ENCODE measurements around the gene MTHFD1L. TPM values are rescaled to one million over a fixed set of nuclear protein-coding genes. Genes with fewer than 3 reads are reported as not detected.
"Not testable (repeated sequence)": the region's sequence is repeated elsewhere in the genome, so short reads cannot be mapped to it uniquely, and the experiment has no call there.

The MTHFD1L gene
- total RNA-seq = 100 to 1,000 TPM; 115 to 119 TPM

DNA sequence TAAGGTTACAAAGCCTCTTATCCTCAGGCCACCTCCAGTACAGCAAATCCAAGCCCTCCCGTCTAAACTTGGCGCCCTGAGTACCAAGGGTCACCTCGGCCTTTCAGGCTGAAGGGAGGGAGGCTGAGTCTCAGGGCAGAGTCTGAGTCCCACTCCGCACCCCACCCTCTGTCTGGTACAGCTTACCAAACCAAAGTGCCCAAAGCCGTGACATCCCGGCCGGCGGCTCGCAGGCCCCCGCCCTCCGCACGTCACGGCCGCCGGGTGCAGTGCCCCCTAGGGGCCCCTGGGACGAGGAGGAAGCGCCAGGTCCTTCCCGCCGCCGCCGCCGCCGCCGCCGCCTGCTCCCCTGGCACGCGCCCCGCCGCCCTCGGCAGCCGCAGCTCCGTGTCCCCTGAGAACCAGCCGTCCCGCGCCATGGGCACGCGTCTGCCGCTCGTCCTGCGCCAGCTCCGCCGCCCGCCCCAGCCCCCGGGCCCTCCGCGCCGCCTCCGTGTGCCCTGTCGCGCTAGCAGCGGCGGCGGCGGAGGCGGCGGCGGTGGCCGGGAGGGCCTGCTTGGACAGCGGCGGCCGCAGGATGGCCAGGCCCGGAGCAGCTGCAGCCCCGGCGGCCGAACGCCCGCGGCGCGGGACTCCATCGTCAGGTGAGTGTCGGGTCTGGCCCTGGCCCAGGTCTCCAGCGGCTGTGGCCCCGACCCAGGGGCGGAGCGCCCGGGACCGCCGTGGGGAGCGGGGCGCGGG, at the start of gene MTHFD1L:
TSS of gene MTHFD1L (plus strand) at position 297 of the 741 bp plus-strand sequence. CDS start at position 418, 121 bp downstream.
- ChIA-PET POLR2A (interaction anchor here (0.8 to 1.4 kb wide), 3 partner anchors 9 to 447 kb away, joined by 3 to 4 read pairs (median 3); no protein-coding TSS in a partner anchor), CTCF (interaction anchor here (0.5 to 3.1 kb wide), 14 partner anchors 15 to 722 kb away, joined by 3 to 15 read pairs (median 3); no protein-coding TSS in a partner anchor)
- H3K9me3 Mint-ChIP-seq = no peaks in the 10 kb centered on the region
- intact Hi-C loops (cut with micrococcal nuclease) = loop anchor here (1.0 to 10.0 kb wide), 4 partner anchors 52 to 589 kb away; partner anchors contain the start of genes PLEKHG1 and RMND1
- peak within 1 kb of the TSS; percentile 92 for H3K4me3 Mint-ChIP-seq
- peak; percentile 84 for DNase-seq
- H3K27ac Mint-ChIP-seq = peak within 1 kb of the TSS; percentile 91
- peaks cover 3% of the 10 kb centered on the region for H3K36me3 Mint-ChIP-seq
- peaks cover 22% of the 10 kb centered on the region for H3K4me1 Mint-ChIP-seq (ENCODE audit: low read depth)
- H3K27me3 Mint-ChIP-seq = peaks cover 13% of the 10 kb centered on the region

DNA sequence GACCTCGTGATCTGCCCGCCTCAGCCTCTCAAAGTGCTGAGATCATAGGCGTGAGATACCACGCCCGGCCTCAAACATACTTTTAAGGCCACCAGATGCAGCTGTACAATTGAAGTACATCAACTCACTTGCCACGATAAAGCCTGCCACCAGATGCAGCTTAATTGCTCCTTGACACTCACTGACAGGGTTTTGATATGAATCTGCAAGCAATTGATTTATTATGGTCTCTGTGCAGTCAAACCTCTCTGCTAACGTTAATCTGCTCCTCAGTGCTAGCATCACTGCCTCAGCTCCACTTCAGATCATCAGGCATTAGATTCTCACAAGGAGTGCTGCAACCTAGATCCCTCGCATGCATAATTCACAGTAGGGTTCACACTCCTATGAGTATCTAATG, 48.9 kb upstream of the MTHFD1L start:
- not testable (repeated sequence) for DNase-seq, H3K27me3 Mint-ChIP-seq, H3K36me3 Mint-ChIP-seq, H3K4me3 Mint-ChIP-seq, H3K27ac Mint-ChIP-seq, H3K9me3 Mint-ChIP-seq
- ChIA-PET POLR2A (interaction anchor here (1.0 kb wide), 1 partner anchor 47 kb away, joined by 3 read pairs; no protein-coding TSS in a partner anchor), CTCF (interaction anchor here (0.8 to 4.3 kb wide), 15 partner anchors 9 to 746 kb away, joined by 3 to 99 read pairs (median 5); no protein-coding TSS in a partner anchor)
- H3K4me1 Mint-ChIP-seq (ENCODE audit: low read depth) = peaks cover 27% of the 10 kb centered on the region
- intact Hi-C loops (cut with micrococcal nuclease) = loop anchor here (5.0 to 10.0 kb wide), 3 partner anchors 419 to 812 kb away; no protein-coding TSS in a partner anchor

DNA sequence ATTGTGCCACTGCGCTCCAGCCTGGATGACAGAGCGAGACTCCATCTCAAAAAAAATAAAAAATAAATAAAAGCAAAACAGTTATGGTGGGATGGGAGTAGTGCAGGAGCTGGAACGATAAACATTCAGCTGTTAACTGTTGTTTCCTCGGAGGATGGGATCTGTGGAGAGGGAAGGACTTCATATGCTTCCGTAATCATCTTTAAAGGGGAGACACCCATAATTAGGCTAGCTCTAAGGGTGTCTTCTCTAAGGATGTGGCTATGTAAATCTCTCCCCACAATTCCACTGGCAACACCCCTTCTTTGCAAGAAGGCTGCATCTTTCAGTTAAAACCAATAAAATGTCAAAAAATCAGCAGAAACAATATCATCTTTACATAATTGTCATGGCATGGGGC, 42.6 kb upstream of the MTHFD1L start:
- no peak overlapping the region for H3K4me3 Mint-ChIP-seq
- H3K9me3 Mint-ChIP-seq = no peaks in the 10 kb centered on the region
- no peak for DNase-seq
- ChIA-PET POLR2A (no interaction called here), CTCF (no interaction called here)
- intact Hi-C loops (cut with micrococcal nuclease) = no loop called here
- H3K36me3 Mint-ChIP-seq = no peaks in the 10 kb centered on the region
- H3K4me1 Mint-ChIP-seq (ENCODE audit: low read depth) = no peaks in the 10 kb centered on the region
- no peak overlapping the region for H3K27ac Mint-ChIP-seq
- no peaks in the 10 kb centered on the region for H3K27me3 Mint-ChIP-seq

DNA sequence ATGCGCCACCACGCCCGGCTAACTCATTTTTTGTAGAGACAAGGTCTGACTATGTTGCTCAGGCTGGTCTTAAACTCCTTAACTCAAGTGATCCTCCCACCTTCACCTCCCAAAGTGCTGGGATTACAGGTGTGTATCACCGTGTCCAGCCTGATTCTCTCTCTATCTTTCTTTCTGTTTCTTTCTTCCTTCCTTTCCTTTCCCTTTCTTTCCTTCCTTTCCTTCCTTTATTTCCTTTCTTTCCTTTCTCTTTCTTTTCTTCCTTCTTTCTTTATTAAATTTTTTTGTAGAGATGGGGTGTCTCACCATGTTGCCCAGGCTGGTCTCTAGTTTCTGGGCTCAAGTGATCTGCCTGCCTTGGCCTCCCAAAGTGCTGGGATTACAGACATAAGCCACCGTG, 38.7 kb upstream of the MTHFD1L start:
- H3K4me3 Mint-ChIP-seq = no peak overlapping the region
- H3K27me3 Mint-ChIP-seq = no peaks in the 10 kb centered on the region

DNA sequence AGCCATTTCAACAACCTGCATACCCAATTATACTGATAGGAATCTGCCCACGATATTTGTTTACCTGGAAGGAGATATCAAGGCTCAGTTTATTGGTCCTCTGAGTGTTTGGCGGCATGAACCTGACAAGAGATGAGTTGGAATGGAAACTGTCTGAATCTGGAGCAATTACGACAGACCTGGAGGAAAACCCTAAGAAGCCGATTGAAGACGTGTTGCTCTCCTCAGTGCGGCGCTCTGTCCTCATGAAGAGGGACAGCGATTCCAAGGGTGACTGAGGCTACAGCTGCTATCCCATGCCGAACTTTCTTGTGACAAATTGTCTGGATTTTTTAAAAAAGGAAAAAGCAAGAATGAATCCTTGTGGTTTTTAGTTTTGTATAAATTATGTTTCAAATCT, 37.4 kb upstream of the MTHFD1L start:
- intact Hi-C loops (cut with micrococcal nuclease) = not testable (repeated sequence)

More for the DNA sequence above, 38.7 kb upstream of the MTHFD1L start:
- intact Hi-C loops (cut with micrococcal nuclease) = no loop called here
- ChIA-PET CTCF (no interaction called here), POLR2A (no interaction called here)
- Mint-ChIP-seq H3K9me3 (no peaks in the 10 kb centered on the region), H3K4me1 (ENCODE audit: low read depth) (no peaks in the 10 kb centered on the region), H3K27ac (no peak overlapping the region), H3K36me3 (no peaks in the 10 kb centered on the region)
- no peak for DNase-seq

DNA sequence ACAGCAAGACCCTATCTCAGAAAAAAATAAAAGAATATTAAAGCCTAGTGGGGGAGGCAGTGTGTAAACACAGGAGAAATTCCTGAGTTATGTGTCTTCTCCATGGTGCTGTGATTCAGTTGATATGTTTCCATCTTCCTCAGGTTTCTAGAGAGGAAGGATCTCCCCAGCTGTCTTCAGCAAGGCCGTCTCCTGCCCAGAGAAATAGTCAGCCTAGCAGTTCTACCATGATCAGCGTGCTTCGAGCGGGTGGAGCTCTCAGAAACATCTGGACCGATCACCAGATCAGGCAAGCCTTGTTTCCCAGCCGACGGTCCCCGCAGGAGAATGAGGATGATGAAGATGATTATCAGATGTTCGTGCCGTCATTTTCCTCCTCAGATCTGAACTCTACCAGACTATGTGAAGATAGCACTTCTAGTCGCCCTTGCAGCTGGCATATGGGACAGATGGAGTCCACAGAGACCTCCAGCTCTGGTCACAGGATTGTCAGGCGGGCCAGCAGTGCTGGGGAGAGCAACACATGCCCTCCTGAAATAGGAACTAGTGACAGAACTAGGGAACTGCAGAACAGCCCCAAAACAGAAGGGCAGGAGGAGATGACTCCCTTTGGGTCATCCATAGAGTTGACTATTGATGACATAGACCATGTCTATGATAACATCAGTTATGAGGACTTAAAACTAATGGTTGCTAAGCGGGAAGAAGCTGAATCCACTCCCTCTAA, 34.9 kb upstream of the MTHFD1L start:
- no peaks in the 10 kb centered on the region for H3K36me3 Mint-ChIP-seq
- H3K27ac Mint-ChIP-seq = no peak overlapping the region
- DNase-seq = no peak
- ChIA-PET CTCF (interaction anchor here (0.9 to 2.1 kb wide), 4 partner anchors 13 to 184 kb away, joined by 3 to 5 read pairs (median 5); no protein-coding TSS in a partner anchor), POLR2A (no interaction called here)
- H3K9me3 Mint-ChIP-seq = no peaks in the 10 kb centered on the region
- intact Hi-C loops (cut with micrococcal nuclease) = no loop called here
- H3K4me3 Mint-ChIP-seq = no peak overlapping the region
- no peaks in the 10 kb centered on the region for H3K27me3 Mint-ChIP-seq
- no peaks in the 10 kb centered on the region for H3K4me1 Mint-ChIP-seq (ENCODE audit: low read depth)

More for the DNA sequence above, 37.4 kb upstream of the MTHFD1L start:
- DNase-seq; H3K27ac Mint-ChIP-seq; H3K9me3 Mint-ChIP-seq; H3K36me3 Mint-ChIP-seq; H3K4me3 Mint-ChIP-seq; POLR2A ChIA-PET; H3K4me1 Mint-ChIP-seq (ENCODE audit: low read depth); CTCF ChIA-PET; H3K27me3 Mint-ChIP-seq: not testable (repeated sequence)

DNA sequence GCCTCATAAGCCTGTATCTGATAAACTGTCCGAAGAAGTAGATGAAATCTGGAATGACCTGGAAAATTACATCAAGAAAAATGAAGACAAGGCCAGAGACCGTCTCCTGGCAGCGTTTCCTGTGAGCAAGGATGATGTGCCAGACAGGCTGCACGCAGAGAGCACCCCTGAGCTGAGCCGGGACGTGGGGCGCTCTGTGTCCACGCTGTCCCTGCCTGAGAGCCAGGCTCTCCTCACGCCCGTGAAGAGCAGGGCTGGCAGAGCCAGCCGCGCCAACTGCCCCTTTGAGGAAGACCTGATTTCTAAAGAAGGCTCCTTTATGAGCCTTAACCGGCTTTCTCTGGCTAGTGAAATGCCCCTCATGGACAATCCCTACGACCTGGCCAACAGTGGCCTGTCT, 33.9 kb upstream of the MTHFD1L start:
- CTCF ChIA-PET = interaction anchor here (1.9 kb wide), 1 partner anchor 14 kb away, joined by 5 read pairs; no protein-coding TSS in a partner anchor
- POLR2A ChIA-PET = no interaction called here

DNA sequence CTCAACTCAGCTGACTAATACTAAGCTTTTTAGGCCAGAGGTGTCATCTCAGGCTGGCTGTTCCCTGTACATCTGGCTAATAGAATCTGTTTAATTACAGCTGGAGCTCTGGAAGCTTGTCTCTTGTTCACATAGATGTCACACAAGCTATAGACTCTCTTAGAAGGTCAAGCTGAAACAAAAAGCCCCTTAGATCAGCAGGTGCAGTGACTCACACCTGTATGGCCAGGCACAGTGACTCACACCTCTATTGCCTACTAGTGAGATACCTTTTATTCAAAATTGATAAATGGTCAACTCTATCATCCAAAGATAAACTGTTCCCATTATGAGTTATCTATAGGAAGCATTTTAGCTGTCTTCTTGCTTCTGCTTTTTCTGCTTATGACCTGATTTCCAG, 29.9 kb upstream of the MTHFD1L start:
- Mint-ChIP-seq H3K9me3 (no peaks in the 10 kb centered on the region), H3K27ac (no peak overlapping the region), H3K4me3 (no peak overlapping the region), H3K4me1 (ENCODE audit: low read depth) (no peaks in the 10 kb centered on the region), H3K36me3 (no peaks in the 10 kb centered on the region), H3K27me3 (no peaks in the 10 kb centered on the region)
- DNase-seq = no peak
- intact Hi-C loops (cut with micrococcal nuclease) = no loop called here
- ChIA-PET POLR2A (no interaction called here), CTCF (interaction anchor here (0.6 kb wide), 1 partner anchor 10 kb away, joined by 3 read pairs; no protein-coding TSS in a partner anchor)

More for the DNA sequence above, 33.9 kb upstream of the MTHFD1L start:
- intact Hi-C loops (cut with micrococcal nuclease) = no loop called here
- no peaks in the 10 kb centered on the region for H3K27me3 Mint-ChIP-seq
- H3K4me3 Mint-ChIP-seq = no peak overlapping the region
- no peaks in the 10 kb centered on the region for H3K4me1 Mint-ChIP-seq (ENCODE audit: low read depth)
- H3K27ac Mint-ChIP-seq = no peak overlapping the region
- no peaks in the 10 kb centered on the region for H3K9me3 Mint-ChIP-seq
- no peaks in the 10 kb centered on the region for H3K36me3 Mint-ChIP-seq
- DNase-seq = no peak

DNA sequence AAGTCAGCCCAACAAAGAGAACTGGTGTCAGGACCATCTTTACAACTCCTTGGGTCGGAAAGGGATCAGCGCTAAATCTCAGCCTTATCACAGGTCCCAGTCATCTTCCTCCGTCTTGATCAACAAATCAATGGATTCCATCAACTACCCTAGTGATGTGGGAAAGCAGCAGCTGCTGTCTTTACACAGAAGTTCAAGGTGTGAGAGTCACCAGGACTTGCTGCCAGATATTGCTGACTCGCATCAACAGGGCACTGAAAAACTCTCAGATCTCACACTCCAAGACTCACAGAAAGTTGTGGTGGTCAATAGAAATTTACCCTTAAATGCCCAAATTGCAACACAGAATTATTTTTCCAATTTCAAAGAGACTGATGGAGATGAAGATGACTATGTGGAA, 25.3 kb upstream of the MTHFD1L start:
- no peaks in the 10 kb centered on the region for H3K27me3 Mint-ChIP-seq
- CTCF ChIA-PET = no interaction called here
- no peak overlapping the region for H3K4me3 Mint-ChIP-seq
- POLR2A ChIA-PET = no interaction called here
- H3K4me1 Mint-ChIP-seq (ENCODE audit: low read depth) = no peaks in the 10 kb centered on the region
- no peaks in the 10 kb centered on the region for H3K9me3 Mint-ChIP-seq
- intact Hi-C loops (cut with micrococcal nuclease) = no loop called here
- H3K36me3 Mint-ChIP-seq = no peaks in the 10 kb centered on the region
- no peak overlapping the region for H3K27ac Mint-ChIP-seq
- no peak for DNase-seq

DNA sequence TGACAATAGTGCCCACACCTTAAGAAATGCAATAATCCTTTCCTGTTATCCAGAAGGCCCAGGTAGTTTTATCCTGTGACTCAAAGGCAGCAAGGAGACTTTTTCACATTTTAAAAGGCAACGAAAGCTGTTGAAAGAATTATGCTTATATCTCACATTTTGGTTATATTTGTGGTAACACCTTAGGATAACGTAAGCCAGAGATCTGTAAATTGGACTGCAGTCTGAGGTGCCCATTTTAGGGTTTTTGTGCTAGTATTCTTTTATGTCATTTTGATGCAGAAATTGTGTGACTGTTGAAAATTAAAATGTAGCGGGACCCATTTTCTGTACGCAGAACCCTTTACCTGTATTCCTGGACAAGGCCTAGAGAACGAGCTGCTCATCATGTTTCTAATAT, 24.3 kb upstream of the MTHFD1L start:
- Mint-ChIP-seq H3K4me1 (ENCODE audit: low read depth) (no peaks in the 10 kb centered on the region), H3K27me3 (no peaks in the 10 kb centered on the region), H3K36me3 (no peaks in the 10 kb centered on the region), H3K27ac (no peak overlapping the region), H3K4me3 (no peak overlapping the region), H3K9me3 (no peaks in the 10 kb centered on the region)
- intact Hi-C loops (cut with micrococcal nuclease) = no loop called here
- DNase-seq = no peak
- CTCF ChIA-PET = no interaction called here
- POLR2A ChIA-PET = no interaction called here

DNA sequence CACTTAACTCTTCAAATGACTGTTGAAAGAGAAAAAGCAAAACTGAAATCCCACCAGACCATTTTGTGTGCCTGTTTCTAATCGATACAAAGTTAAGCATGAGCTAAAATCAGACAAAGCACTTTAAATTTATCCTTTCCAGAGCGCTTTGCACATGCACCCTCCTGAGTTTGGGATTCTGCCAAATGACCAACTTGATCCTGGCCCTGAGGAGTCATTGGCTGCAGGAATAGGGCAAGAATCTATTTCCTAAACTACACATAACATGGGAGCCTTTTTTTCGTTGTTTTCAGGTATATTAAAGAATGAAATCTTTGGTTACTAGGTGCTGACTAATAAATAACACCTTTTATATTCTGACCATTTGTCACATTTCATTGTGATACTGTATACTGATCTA, 23.8 kb upstream of the MTHFD1L start:
- Mint-ChIP-seq H3K9me3 (no peaks in the 10 kb centered on the region), H3K27ac (no peak overlapping the region), H3K4me1 (ENCODE audit: low read depth) (no peaks in the 10 kb centered on the region), H3K4me3 (no peak overlapping the region), H3K27me3 (no peaks in the 10 kb centered on the region), H3K36me3 (no peaks in the 10 kb centered on the region)
- no peak for DNase-seq
- intact Hi-C loops (cut with micrococcal nuclease) = no loop called here
- ChIA-PET POLR2A (no interaction called here), CTCF (no interaction called here)

DNA sequence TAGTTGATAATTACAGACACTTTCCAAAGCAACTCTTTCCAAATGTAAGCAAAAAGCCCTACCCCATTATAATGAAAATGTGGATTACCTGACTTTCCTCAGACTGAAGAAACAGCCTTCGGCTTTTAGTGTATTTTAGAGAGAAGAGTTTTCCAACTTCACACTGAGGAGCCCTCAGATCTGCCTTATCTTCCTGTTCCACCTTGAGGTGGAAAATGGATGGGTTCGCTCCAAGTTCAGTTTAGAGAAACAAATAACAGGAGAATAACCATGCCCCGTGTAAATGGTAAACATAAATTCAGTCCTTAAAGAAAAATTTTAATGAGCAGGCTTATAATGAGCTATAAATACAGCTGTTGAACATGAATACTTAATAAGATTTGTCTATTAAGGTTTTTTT, 21.1 kb upstream of the MTHFD1L start:
- Mint-ChIP-seq H3K4me3 (no peak overlapping the region), H3K27me3 (no peaks in the 10 kb centered on the region), H3K27ac (no peak overlapping the region), H3K36me3 (no peaks in the 10 kb centered on the region), H3K4me1 (ENCODE audit: low read depth) (no peaks in the 10 kb centered on the region), H3K9me3 (no peaks in the 10 kb centered on the region)
- intact Hi-C loops (cut with micrococcal nuclease) = no loop called here
- CTCF ChIA-PET = interaction anchor here (1.3 kb wide), 1 partner anchor 449 kb away, joined by 3 read pairs; no protein-coding TSS in a partner anchor
- DNase-seq = no peak
- POLR2A ChIA-PET = no interaction called here
